GM23338 (cell line): ENCODE results near the gene PTGIS.

Source experiments
- EZH2phosphoT487 ChIP-seq: fragments of 200-600 bp; sonication (generic); IDR thresholded peaks from one replicate; pipeline ENCODE4 v1.8.1; 2018; ENCODE audit warnings: antibody characterized with exemption; ENCODE audit not compliant: unreplicated experiment
- POLR2AphosphoS5 ChIP-seq: IDR thresholded peaks from 2 replicates; pipeline ENCODE4 v1.6.1; 2016; ENCODE audit warnings: antibody characterized with exemption, low read depth

- TF ChIP-seq EZH2phosphoT487 (no peak), POLR2AphosphoS5 (no peak)
Observed at GRCh38 chr20:49461894-49462620, 105.9 kb downstream of the PTGIS start.
